Left ventricle myocardium inferior (tissue), 1 donor: ENCODE data around the gene PSMG4. TPM values are rescaled to one million over a fixed set of nuclear protein-coding genes. Genes with fewer than 3 reads are reported as not detected.
"Not testable (repeated sequence)": the region's sequence is repeated elsewhere in the genome, so short reads cannot be mapped to it uniquely, and the experiment has no call there.

ENCODE experiments used
- DNase-seq: peaks from one replicate; pipeline ENCODE4 v3.0.0-alpha.2; 2020
- H3K27ac ChIP-seq: fragments of 200-600 bp; replicated peaks from 2 replicates; pipeline ENCODE4 v1.8.0; 2021
- H3K27me3 ChIP-seq: fragments of 200-600 bp; 2 replicates; pipeline ENCODE4 v1.8.0; 2021; ENCODE audit warnings: low read depth
- H3K36me3 ChIP-seq: fragments of 200-600 bp; 2 replicates; pipeline ENCODE4 v1.8.0; 2021
- H3K4me1 ChIP-seq: fragments of 200-600 bp; 2 replicates; pipeline ENCODE4 v1.8.0; 2021
- H3K4me3 ChIP-seq: fragments of 200-600 bp; 2 replicates; pipeline ENCODE4 v1.8.0; 2021; ENCODE audit warnings: mild to moderate bottlenecking, moderate library complexity
- H3K9me3 ChIP-seq: fragments of 200-600 bp; replicated peaks from 2 replicates; pipeline ENCODE4 v1.8.0; 2021
- CTCF ChIP-seq: fragments of 200-600 bp; IDR thresholded peaks from 2 replicates; pipeline ENCODE4 v1.8.0; 2021; ENCODE audit warnings: antibody characterized with exemption, mild to moderate bottlenecking, borderline replicate concordance
- intact Hi-C: fragments of 100-400 bp; cut with micrococcal nuclease; formaldehyde crosslinking; loops from one replicate; pipeline ENCODE4 v1.11.0; 2022
- total RNA-seq: library from RNA; stranded (reverse); fragmentation: NEBNext Ultra II Directional; extraction: Animal tissue kit (Norgen Biotek cat#: 25700); gene quantifications from one replicate; pipeline ENCODE4 v1.2.1, GENCODE V29; 2021
- donor health status: DM: no; HTN: yes; CAD: no; lungs with severe emphysema.

The PSMG4 gene
- total RNA-seq, 1 donor from 2014 or later = 11.2 TPM

DNA sequence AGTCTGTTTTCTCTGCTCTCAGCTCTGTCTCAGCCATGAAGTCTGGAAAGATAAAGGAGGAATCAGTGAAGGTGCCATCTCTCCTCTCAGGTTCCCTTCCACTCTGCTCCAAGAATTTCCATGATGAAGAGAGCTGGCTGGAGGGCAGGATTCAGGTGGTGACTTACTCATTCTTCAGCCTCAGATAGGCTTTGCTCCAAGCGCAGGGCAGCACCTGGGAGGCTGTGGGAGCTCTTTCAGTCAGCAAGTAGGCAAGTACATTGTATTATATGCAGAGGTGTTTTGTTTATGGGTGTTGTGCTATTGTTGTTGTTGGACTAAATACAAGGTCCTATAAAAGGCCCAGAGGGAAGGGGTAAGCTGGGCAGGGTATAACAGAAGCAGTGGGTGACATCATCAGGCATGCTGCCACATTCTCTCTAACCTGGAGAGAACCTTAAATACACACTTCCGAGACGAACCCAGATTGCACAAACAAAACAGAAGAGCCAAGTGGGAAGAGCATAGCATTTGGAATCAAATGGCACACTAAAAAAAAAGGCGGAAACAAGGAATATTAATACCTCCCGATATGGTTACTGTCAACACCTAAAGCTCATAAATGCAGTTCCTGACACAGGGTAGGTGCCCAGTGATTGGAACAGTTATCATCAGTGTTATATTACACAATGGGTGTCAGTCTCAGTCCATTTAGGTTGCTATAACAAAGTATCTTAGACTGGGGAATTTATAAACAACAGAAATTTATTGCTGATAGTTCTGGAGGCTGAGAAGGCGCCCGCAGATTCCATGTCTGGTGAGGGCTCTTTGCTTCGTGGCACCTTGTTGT is 14.5 kb upstream of the PSMG4 start:
- Histone ChIP-seq H3K36me3 (no peaks in the 10 kb centered on the region), H3K27me3 (peaks cover 49% of the 10 kb centered on the region), H3K4me3 (no peak overlapping the region), H3K4me1 (peaks cover 11% of the 10 kb centered on the region), H3K9me3 (no peaks in the 10 kb centered on the region), H3K27ac (no peak overlapping the region)
- no peak for DNase-seq
- intact Hi-C loops = no loop called here
- TF ChIP-seq CTCF = no peak

GRCh38 chr6:3244832-3245161 is 13.9 kb upstream of the PSMG4 start:
- H3K36me3 ChIP-seq, DNase-seq, H3K27ac ChIP-seq, H3K9me3 ChIP-seq, H3K4me3 ChIP-seq, intact Hi-C loops: not testable (repeated sequence)
- Histone ChIP-seq H3K4me1 (peaks cover 11% of the 10 kb centered on the region), H3K27me3 (peaks cover 55% of the 10 kb centered on the region)

- intact Hi-C loops = no loop called here
- no peak for DNase-seq
- peaks cover 57% of the 10 kb centered on the region for H3K27me3 ChIP-seq
- no peak overlapping the region for H3K27ac ChIP-seq
- no peak overlapping the region for H3K4me3 ChIP-seq
- no peaks in the 10 kb centered on the region for H3K9me3 ChIP-seq
- peaks cover 15% of the 10 kb centered on the region for H3K4me1 ChIP-seq
- H3K36me3 ChIP-seq = no peaks in the 10 kb centered on the region
- TF ChIP-seq CTCF = no peak
Observed at GRCh38 chr6:3245216-3245615, 13.5 kb upstream of the PSMG4 start.

- intact Hi-C loops = no loop called here
- no peak overlapping the region for H3K27ac ChIP-seq
- no peak for DNase-seq
Observed at GRCh38 chr6:3247255-3248146, 11.2 kb upstream of the PSMG4 start.

DNA sequence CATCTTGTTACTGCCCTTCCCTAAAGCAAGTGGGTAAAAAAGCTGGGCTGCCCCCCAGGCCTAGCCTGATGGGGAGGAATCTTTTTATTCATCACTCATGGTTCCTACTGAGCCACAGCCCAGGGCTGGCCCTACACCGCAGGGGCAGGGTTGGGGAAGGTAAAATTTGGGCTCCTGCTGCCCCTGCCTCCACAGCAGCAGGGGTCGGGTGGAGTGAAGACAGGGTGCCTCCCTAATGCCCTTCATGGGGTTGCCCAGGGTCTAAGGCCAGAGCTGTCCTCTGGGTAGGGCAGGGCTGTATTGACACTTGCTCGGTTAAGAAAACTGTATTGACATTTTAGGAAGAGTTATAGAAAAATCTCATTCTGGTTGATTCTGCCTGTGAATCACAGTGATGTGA is 8.9 kb upstream of the PSMG4 start:
- H3K9me3 ChIP-seq = no peaks in the 10 kb centered on the region
- H3K27ac ChIP-seq = no peak overlapping the region
- H3K36me3 ChIP-seq = no peaks in the 10 kb centered on the region
- H3K4me3 ChIP-seq = no peak overlapping the region
- peaks cover 35% of the 10 kb centered on the region for H3K4me1 ChIP-seq
- intact Hi-C loops = no loop called here
- peaks cover 34% of the 10 kb centered on the region for H3K27me3 ChIP-seq
- DNase-seq = no peak
- TF ChIP-seq CTCF = no peak

More at GRCh38 chr6:3247255-3248146, 11.2 kb upstream of the PSMG4 start:
- peak overlapping the region; percentile 45 for H3K4me3 ChIP-seq
- H3K4me1 ChIP-seq = peaks cover 35% of the 10 kb centered on the region
- no peak for TF ChIP-seq CTCF
- H3K9me3 ChIP-seq = no peaks in the 10 kb centered on the region
- H3K27me3 ChIP-seq = peaks cover 57% of the 10 kb centered on the region
- H3K36me3 ChIP-seq = no peaks in the 10 kb centered on the region
